Fibroblast of villous mesenchyme (primary cell): Measurements from ENCODE around the gene CFAP74. TPM values are rescaled to one million over a fixed set of nuclear protein-coding genes. Genes with fewer than 3 reads are reported as not detected.

Experiments
- DNase-seq: peaks from one replicate; pipeline ENCODE4 v3.0.0-alpha.2; 2010; ENCODE audit warnings: low read depth
- H3K4me3 ChIP-seq: 2 replicates; pipeline ENCODE4 v1.5.1; 2011; ENCODE audit warnings: low read depth, mild to moderate bottlenecking, low read length
- total RNA-seq: library from RNA; depleted of rRNA; stranded (reverse); fragments of >200 nt; gene quantifications from 2 replicates; pipeline ENCODE4 v1.2.3, GENCODE V29; 2012
- TF ChIP-seq, protein P1 (sequence below): IDR thresholded peaks from 2 replicates; pipeline ENCODE4 v1.5.1; 2012; ENCODE audit warnings: low read depth, mild to moderate bottlenecking, low read length; ENCODE audit not compliant: insufficient read depth

CFAP74 gene
- total RNA-seq, 1 donor = not detected

- no peak for DNase-seq
- no peak overlapping the region for H3K4me3 ChIP-seq
- TF ChIP-seq, protein P1, sequence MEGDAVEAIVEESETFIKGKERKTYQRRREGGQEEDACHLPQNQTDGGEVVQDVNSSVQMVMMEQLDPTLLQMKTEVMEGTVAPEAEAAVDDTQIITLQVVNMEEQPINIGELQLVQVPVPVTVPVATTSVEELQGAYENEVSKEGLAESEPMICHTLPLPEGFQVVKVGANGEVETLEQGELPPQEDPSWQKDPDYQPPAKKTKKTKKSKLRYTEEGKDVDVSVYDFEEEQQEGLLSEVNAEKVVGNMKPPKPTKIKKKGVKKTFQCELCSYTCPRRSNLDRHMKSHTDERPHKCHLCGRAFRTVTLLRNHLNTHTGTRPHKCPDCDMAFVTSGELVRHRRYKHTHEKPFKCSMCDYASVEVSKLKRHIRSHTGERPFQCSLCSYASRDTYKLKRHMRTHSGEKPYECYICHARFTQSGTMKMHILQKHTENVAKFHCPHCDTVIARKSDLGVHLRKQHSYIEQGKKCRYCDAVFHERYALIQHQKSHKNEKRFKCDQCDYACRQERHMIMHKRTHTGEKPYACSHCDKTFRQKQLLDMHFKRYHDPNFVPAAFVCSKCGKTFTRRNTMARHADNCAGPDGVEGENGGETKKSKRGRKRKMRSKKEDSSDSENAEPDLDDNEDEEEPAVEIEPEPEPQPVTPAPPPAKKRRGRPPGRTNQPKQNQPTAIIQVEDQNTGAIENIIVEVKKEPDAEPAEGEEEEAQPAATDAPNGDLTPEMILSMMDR = no peak
Measured at GRCh38 chr1:1941868-1942752, 61.5 kb downstream of the CFAP74 start.

GRCh38 chr1:1941211-1941841 lies 62.3 kb downstream of the CFAP74 start:
- TF ChIP-seq, protein P1 = no peak
- no peak for DNase-seq
- no peak overlapping the region for H3K4me3 ChIP-seq

DNA sequence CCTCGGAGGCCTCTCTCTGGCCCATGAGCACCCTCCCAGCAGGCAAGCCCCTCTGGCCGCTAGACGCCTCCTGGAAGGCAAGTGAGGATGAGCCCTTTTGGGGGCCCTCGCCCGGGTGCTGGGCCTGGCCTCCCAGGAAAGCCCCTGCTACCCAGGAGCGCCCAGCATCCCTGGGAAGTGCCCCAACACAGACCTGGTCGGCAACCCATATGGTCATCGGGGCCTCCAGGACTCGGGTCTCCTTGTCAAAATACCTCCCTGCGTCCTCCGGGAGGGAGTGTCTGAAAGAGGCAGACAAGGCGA lies 63.5 kb downstream of the CFAP74 start:
- no peak overlapping the region for H3K4me3 ChIP-seq
- TF ChIP-seq, protein P1 = no peak
- no peak for DNase-seq

GRCh38 chr1:1939296-1940122 lies 64.1 kb downstream of the CFAP74 start:
- TF ChIP-seq, protein P1 = no peak
- H3K4me3 ChIP-seq = no peak overlapping the region
- no peak for DNase-seq

DNA sequence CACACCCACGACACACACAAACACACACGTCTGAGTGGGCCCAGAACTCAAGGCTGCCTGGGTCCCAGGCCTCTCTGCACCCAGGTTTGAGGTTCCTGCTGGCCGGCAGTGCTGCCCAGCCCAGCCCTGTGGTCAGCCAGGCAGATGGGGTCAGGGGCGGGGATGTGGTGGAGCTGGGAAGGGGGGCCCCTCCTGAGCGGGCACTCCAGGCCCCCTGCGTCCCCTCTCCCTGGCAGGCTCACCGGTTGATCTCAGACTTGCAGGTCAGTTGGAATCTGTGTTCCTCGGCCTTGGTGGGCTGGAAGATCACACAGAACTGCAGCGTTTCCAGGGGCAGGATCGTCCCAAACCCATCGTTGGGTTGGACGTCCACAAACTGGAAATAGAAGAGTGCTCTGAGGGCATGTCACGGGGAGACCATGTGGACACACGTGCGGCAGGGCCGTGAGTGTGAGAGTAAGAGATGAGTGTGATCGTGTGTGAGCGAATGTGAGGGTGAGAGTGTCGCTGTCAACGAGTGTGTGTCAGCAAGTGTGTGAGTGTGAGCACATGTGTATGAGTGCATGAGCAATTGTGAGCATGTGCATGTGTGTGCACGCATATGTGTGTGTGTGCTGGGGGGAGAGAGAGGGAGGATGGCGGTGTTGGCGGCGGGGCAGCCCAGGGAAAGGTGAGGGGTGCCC lies 64.8 kb downstream of the CFAP74 start:
- TF ChIP-seq, protein P1 = no peak
- no peak overlapping the region for H3K4me3 ChIP-seq
- DNase-seq = no peak

GRCh38 chr1:1938276-1938573 lies 65.4 kb downstream of the CFAP74 start:
- TF ChIP-seq, protein P1 = no peak
- no peak overlapping the region for H3K4me3 ChIP-seq
- DNase-seq = no peak
